Fibroblast of pulmonary artery (primary cell): Measurements from ENCODE around the gene GABRG3.

Experiments
- DNase-seq: peaks from one replicate; pipeline ENCODE4 v3.0.0-alpha.2; 2010; ENCODE audit warnings: low read depth
- H3K4me3 ChIP-seq: replicated peaks from 2 replicates; pipeline ENCODE4 v1.5.1; 2011; ENCODE audit warnings: low read depth, mild to moderate bottlenecking, control low read depth, low read length, moderate library complexity
- TF ChIP-seq, protein P1 (sequence below): IDR thresholded peaks from 2 replicates; pipeline ENCODE4 v1.5.1; 2011; ENCODE audit warnings: mild to moderate bottlenecking, control low read depth, low read length, inconsistent platforms; ENCODE audit errors: missing control alignments

GABRG3 gene

DNA sequence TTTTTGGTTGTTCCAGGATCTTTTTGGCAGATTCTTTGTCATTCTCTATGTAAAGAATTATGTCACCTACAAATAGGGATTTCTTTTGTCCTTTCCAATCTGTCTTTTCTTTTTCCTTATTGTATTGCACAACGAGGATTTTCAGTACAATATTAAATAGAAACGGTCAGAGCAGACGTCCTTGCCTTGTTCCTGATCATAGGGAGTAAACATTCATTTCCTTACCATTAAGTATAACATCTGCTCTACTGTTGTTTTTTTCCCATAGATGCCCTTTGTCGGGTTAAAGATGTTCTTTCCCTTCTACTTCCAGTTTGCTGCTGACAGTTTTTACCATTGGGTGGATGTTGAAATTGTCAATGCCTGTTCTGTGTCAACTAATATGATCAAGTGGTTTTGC, 599.8 kb downstream of the GABRG3 start:
- TF ChIP-seq, protein P1, sequence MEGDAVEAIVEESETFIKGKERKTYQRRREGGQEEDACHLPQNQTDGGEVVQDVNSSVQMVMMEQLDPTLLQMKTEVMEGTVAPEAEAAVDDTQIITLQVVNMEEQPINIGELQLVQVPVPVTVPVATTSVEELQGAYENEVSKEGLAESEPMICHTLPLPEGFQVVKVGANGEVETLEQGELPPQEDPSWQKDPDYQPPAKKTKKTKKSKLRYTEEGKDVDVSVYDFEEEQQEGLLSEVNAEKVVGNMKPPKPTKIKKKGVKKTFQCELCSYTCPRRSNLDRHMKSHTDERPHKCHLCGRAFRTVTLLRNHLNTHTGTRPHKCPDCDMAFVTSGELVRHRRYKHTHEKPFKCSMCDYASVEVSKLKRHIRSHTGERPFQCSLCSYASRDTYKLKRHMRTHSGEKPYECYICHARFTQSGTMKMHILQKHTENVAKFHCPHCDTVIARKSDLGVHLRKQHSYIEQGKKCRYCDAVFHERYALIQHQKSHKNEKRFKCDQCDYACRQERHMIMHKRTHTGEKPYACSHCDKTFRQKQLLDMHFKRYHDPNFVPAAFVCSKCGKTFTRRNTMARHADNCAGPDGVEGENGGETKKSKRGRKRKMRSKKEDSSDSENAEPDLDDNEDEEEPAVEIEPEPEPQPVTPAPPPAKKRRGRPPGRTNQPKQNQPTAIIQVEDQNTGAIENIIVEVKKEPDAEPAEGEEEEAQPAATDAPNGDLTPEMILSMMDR = no peak
- no peak overlapping the region for H3K4me3 ChIP-seq
- no peak for DNase-seq

DNA sequence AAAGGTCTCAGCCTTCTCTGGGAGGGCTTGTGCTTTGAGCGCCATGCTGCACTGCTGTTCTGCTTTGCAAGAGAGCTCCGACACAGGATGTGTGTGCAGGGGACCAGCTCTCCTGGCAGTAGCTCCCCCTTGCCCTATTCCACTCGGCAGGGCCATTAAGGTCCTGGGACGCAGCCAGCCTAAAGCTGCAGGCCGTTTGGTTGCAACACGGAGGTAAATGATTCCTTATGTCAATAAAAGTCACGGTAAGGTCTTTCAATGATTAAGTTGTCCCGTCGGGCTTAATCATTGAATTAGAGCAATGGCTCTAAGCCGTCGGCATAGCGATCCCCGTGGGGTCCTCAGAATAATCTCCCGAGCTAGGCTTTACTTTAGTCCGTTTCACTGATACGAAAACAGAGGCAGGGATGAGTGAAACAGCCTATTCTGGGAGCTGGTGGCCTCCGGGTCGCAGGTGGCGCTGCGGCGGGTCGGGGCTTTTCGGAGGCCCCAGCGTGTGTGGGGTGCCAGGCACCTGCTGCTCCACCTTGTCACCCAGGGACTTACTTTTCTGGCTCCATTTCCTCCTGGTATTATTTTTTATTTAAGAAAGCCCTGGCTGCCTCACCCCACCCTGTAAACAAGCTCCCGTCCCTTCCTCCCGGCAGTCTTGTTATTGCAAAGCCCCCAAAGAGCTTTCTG, 603.0 kb downstream of the GABRG3 start:
- DNase-seq = no peak
- TF ChIP-seq, protein P1 = no peak
- no peak overlapping the region for H3K4me3 ChIP-seq

DNA sequence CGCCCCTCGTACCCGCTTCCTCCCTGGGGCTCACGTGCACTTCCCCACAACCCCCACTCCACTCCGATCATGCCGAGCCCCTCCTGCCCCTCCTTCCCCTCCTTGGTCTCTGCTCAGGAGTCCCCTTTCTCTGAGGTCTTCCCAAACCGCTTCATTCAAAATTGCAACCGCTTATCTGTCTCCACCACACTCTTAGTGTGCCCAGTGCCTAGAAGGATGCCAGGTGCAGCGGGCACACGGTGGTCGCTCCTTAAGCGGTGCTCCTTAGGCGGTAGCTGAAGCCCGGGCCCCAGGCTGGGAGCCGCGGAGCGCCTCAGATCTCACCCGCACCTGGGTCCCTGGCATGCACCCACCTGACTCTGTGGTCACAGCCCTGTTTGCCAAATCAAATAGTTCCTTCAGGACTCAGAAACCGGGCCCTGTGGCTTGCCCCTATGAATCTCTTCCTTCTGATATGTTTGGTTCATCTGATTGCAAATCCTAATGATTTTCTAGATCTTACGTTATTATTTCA, 603.6 kb downstream of the GABRG3 start:
- TF ChIP-seq, protein P1 = no peak
- H3K4me3 ChIP-seq = no peak overlapping the region
- no peak for DNase-seq

DNA sequence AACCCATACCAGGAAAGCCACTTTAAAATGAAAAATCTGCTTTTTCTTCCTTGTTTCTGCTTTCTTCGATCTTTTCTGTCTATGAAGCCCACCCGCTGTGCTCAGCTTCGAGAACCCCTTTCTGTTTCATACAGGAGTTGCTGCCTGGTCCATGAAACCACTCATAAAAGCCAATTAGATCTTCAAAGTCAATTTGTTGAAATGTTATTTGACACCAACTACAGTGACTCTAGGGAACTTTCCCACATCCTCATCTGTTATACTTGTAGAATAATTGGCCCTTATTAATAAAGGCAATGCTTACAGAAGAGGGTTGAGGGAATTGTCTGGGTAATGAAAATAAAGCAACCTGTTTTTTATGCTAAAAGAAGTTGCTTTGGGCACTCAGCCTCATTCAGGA, 604.5 kb downstream of the GABRG3 start:
- no peak overlapping the region for H3K4me3 ChIP-seq
- TF ChIP-seq, protein P1 = no peak
- no peak for DNase-seq

DNA sequence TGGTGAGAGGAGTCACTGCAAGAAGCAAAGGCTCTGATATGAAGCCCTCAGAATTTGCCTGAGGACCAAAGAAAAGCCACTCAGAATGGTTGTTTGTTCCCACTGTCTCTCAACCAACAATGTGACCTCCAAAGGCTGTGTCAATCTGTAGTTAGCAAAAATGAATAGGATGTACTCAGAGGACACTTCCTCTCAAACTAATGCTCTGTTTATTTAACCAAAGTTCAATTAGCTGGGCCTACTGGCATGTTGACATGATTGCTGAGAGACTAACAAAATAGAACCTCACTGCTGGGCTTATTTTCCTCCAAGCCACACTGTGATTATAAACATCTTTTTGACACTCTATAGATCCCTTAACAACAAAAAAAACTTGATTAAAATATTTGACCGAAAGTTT, 605.6 kb downstream of the GABRG3 start:
- TF ChIP-seq, protein P1 = no peak
- H3K4me3 ChIP-seq = no peak overlapping the region
- no peak for DNase-seq

DNA sequence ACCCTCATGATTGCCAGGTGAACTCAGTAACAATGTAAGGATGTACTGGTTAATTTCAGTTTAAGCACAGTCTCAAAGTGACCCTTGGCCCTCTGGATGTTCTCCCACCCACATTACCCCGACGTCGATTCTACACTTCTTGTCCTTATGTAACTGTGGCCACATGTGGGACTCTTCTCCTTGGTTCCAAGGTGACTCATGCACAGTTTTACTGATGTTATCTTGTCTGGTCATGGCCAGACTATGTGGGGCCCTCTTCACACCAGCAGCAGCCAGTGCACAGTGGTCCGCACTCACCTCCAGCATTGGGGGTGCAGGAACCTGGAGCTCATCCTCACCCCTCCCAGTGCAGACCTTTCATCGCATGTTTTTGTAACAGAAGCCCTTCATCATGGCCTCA, 608.8 kb downstream of the GABRG3 start:
- TF ChIP-seq, protein P1 = no peak
- no peak overlapping the region for H3K4me3 ChIP-seq

More for the DNA sequence above, 608.8 kb downstream of the GABRG3 start:
- no peak for DNase-seq
